GM18870 (cell line): ENCODE data around the gene SLX9.

Experiments
- ATAC-seq: cut with Tn5 transposase; IDR thresholded peaks from one replicate; pipeline ENCODE4 v1.9.1; 2021; ENCODE audit warnings: moderate library complexity; ENCODE audit not compliant: unreplicated experiment

The SLX9 gene, protein sequence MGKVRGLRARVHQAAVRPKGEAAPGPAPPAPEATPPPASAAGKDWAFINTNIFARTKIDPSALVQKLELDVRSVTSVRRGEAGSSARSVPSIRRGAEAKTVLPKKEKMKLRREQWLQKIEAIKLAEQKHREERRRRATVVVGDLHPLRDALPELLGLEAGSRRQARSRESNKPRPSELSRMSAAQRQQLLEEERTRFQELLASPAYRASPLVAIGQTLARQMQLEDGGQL

GRCh38 chr21:44939532-44940115 lies at the start of gene SLX9:
Gene SLX9, plus strand, starts transcription at chr21:44940029. Its CDS starts 29 bp downstream, at chr21:44940058.
- no peak for ATAC-seq

GRCh38 chr21:44890338-44890931 lies 49.4 kb upstream of the SLX9 start:
- no peak for ATAC-seq

DNA sequence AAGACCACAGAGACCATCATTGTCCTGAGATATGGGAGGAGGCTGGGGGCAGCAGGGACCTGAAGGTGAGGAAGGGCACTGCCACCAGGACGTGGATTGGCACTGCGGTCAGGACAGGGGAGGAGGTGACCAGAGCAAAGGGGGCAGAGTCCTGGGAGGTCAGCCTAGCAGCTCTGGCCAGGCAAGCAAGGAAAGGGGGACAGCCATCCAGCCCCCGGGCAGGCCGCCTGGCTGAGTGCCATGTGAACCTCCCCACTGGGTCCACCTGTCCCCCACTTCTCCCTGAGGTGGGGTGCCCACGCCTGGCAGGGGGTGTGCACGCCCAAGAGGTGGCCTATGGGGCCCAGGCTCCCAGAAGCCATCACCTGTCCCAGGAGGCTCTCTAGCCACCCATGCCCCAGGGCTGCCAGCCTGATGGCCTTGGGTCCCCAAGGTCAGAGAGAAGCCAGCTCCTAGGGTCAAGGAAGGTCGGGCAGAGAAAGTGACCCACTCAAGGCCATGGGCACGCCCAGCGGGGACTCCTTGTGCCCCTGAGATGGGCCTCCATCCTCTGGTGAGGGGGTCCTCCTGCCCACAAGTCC lies 48.8 kb upstream of the SLX9 start:
- ATAC-seq = no peak

DNA sequence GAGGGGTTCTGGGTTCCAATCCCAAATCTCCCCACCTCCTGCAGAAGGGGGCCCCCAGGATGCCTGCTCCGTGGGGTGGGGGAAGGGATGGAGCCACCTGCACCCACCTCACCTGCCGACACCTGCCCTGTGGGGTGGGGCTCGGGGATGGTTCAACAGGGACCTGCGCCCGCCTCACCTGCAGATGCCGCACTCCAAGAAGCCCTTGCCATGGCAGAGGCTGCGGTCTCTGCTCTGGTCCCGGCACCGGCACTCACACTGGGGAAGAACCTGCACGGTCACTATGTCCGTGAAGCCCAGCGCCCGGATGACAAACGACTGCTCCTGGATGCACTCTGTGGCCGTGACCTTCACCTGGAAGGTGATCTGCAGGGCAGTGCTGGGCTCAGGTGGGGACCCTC lies 48.2 kb upstream of the SLX9 start:
- no peak for ATAC-seq

GRCh38 chr21:44892095-44892494 lies 47.7 kb upstream of the SLX9 start:
- no peak for ATAC-seq

DNA sequence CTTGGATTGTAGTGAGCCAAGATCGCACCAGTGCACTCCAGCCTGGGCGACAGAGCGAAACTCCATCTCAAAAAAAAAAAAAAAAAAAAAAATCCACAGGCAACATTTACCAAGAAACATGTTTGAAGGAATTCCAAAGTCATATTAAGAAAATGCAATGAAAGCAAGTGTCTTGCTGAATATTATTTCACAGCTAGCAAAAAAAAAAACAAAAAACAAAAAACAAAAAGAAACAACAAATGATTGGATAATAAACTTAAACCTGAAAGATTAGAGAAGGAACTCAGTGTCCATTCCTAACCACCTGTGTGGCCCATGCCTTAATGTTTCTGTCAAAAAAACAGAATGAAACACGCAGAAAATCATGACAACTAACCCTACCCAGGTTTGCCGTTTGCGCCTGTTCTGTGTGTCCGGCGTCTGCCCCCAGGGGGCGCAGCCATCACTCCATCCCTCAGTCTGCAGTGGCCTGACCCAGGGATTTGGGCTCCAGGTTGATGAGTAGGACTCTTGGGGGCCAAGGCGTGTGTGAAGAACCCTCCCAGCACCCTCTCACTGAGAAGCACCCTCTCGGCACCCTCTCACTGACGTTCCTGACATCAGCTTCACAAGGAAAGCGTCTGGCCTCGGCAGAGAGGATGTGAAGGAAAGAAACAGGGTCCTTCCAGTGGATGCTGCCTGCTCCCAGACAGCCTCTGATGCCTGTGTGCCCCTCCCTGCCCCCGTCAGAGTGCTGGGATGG lies 47.1 kb upstream of the SLX9 start:
- no peak for ATAC-seq

DNA sequence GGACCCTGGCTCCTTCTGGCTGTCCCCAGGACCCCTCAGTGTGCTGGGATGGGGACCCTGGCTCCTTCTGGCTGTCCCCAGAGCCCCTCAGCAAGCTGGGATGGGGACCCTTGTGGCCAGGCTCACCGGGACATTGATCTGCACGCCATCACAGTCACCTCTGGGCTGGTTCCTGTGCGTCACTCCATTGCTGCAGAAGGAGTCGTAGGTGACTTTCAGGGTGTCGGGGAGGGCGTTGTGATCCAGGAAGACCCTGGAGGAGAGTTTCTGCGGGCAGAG lies 46.6 kb upstream of the SLX9 start:
- no peak for ATAC-seq

DNA sequence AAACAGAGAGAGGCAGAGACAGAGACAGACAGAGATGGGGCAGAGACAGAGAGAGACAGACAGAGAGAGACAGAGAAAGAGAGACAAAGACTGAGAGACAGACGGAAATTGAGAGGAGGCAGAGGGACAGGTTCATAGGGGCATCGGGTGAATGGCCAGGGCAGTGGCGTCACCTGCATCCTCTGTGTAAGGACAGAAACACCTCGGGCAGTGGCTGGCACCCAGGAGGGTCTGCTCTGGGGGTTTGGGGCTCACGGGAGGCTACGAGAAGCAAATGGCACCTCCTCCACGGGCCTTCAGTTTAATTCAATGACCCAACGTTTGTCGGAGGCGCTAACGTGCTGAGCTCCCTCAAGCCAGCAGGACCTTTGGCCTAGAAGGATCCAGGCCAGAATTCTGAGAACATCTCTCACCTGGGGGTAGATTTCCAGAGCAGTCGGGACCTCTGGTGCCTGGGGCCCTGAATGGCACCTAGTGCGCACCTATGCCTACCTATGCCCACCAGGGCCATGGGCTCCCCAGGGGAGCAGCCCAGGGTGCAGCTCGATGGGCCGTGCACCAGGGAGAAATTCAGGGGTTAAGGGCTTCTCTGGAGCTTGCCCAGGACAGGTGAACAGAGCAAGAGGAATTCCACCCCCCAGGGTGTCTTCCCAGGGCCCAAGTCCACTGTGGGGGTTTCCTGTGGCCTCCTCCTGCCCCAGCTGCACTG lies 45.7 kb upstream of the SLX9 start:
- ATAC-seq = no peak

DNA sequence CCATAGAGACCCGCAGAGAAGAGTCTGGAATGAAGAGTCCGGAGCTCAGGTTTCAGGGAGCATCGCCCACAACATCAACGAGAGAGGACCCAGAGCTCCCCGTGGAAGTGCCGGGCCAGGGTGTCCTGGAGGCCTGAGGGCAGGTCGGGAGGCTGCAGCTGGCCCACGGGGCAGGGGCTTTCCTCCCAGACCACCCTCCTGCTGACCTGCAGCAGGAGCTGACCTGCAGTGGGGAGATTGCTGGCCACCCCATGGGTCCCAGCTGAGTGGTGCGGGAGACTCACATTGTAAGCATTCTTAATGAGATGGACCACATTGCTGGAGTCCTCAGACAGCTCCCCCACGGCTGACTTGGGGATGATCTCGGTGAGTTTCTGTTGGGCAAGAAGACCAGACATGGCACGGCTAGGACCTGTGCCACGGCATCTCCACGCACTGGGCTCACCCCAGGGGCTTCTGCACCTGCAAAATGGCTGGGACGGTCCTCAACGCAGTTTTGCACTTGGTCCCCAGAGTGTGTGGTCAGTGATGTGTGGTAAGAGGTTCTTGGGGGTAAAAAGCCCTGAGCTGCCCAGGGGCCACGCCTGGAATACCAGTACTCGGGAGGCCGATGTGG lies 45.0 kb upstream of the SLX9 start:
- no peak for ATAC-seq

DNA sequence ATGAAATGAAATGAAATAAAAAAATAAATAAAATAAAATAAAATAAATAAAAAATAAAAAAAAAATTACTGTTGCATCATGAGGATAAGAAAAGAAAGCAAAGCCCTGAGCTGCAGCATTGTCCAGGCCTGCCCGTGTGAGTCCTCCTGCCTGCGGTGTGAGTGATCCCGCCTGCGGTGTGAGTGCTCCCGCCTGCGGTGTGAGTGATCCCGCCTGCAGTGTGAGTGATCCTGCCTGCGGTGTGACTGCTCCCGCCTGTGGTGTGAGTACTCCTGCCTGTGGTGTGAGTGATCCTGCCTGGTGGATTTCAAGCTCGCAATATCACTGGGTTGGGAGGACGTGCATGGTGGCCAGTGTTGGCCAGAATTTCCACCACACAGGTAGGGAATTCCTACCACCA lies 44.0 kb upstream of the SLX9 start:
- no peak for ATAC-seq

DNA sequence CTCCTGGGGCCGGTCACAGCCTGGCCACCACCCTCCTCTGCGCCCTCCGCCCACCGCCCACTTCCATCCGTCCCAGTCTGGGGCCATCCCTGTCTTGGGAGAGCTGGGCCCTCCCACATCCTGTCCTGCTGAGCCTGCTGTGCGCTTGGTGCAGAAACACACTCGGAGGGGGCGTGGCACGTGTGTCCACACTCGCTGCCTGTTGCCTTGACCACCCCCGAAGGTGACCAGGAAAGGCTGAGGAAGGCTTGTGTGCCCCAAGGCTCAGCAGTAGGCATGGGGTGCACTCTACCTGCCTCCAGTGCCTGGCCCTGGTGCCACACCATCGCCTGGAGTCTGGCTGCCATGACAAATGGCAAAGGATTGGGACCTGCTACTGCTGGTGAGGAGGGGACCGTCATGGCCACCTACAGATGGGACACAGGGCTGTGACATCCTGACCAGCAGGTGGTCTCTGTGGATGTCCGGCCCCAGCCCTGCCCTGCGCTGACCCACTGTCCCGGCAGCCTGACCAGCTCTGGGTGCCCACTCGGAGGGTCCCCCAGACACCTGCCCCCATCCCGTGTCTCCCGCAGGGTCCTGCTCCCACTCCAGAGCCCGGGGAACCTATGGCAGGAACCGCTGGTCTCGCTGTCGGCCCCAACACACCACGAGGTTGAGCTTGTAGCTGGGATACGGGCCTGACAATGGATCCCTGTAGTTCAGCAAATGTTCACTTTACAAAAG lies 43.1 kb upstream of the SLX9 start:
- no peak for ATAC-seq

DNA sequence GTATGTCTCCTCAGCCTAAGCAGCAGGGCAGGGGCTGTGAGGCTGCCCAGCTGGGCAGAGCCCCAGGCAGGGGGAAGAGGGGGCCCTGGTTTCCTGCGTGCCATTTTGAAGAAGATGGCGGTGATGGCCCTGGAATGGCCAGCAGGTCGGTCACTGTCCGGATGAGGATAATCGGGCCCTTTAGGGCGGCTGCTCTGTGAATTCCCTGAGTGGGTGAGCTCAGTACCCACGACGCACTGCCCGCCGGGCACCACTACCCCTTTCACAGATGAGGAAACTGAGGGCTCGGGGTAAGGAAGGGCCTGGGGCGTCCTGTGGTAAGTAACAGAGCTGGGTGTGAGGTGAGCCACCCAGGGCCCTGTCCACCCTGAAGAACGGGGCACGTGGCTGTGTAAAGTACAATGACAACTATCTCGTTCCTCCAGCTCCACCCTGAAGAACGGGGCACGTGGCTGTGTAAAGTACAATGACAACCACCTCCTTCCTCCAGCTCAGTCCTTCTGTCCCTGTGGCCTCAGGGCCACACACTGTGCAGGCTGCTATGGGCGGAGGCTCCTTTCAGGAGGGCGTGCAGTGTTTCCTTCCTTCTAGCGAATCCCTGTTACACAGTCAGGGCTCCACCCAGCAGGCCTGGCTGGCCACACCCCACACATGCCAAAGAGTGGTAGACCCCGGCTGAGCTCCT lies 42.4 kb upstream of the SLX9 start:
- ATAC-seq = no peak

DNA sequence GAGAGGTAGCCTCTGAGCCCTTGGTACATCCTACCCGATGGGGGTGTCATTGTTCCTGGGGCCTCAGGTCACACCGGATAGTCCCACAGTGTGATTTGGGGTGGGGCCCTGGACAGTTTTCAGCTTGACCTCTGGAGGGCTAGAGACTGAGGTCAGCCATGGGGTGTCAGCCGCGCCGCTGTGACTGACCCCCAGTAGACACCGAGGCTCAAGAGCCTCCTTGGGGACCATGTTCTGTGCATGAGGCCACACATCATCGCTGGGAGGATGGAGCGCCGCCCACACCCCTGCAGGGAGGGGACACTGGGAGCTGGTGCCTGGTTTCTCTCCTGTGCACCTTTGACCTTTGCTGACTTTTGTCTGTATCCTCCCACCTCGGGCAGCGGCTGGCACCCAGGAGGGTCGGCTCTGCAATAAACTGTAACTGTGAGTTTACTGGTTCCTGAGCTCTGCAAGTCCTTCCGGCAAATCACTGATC lies 41.8 kb upstream of the SLX9 start:
- no peak for ATAC-seq

GRCh38 chr21:44898851-44899767 lies 40.7 kb upstream of the SLX9 start:
- ATAC-seq = no peak

DNA sequence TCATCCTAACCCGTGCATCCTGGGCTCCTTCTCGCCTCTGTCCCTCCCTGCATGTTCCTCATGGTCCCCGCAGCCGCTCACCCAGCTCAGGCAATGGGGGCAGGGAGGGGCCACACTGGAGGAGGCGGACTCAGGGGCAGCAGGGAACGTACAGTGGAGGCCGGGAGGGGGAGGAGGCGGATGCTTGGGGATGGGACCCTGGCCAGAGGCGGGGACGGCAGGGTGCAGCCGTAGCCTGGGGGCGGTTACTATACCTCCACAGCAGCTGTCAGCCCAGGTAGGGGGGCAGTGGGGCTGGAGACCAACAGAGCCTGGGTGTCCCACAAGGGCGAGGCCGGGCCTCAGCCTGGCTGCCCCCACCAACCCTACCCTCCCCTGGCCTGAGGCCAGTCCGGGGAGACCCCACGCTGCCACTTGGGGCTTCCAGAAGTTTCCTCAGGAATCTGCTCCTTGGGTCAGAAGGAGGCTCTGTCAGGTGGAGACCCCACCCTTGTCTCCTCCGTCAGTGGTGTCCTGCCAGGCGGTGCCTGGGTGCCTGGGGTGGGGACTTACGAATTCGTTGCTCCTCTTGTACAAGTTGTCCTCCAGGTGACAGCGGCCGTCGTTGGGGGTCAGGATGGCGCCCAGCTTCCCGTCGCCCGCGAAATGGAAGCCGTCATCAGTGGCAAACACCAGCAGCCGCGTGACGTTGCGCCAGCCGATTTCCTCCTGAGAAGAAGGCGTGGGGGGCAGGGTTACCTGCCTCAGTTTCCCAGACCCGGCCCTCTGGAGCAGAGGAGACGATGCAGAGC lies 39.9 kb upstream of the SLX9 start:
- ATAC-seq = no peak

DNA sequence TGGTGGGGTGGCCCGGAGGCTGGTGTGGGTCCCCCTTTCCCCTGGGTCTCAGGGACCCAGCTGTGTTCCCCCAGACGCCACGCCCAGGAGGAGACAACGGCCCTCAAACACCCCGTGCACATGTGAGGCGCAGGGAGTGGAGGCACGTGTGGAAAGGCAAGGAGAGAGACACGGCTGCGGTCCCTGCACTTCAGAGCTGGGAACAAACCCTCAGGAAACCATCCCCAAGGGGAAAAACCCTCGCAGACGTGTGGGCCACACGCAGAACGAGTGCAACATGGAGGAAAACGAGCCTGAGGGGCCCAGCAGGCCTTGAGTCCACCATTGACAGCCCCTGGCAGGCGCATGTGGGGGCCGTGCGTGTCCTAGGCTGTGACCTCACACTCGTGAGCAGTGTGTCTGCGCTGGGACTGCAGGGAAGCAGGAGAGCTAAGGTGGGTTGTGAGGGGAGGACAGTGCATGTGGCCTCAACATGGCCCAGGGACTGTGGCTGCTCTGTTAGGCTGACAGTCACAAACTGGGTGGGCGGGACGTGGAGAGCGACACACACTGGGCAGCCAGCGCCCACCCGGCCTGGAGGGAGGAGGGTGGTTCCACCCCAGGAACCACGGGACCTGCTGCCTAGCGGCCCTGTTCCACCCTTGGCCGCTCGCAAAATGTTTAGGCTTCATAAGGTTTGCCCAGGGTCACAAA lies 39.1 kb upstream of the SLX9 start:
- no peak for ATAC-seq
